ENCODE measurements around the gene ABCB1.
"Not testable (repeated sequence)": the region's sequence is repeated elsewhere in the genome, so short reads cannot be mapped to it uniquely, and the experiment has no call there.

The ABCB1 gene

GRCh38 chr7:87475359-87476178 is 125.1 kb downstream of the ABCB1 start, which contains the start of gene ABCB4:
Gene ABCB4 (minus strand): TSS chr7:87475680. CDS start chr7:87475465, 215 bp downstream.
- peak within 1 kb of the TSS; percentile 42 for H3K4me3 ChIP-seq (ENCODE audit: low read depth, low read length)
- DNase-seq (ENCODE audit: low read depth, low spot score): peak; percentile 4
- TF ChIP-seq CTCF (IDR thresholded peaks at IDR 0.05; ENCODE audit: low read depth, low read length): no peak
- in situ Hi-C loops (cut with HindIII; ENCODE audit: low sequenced_read_pairs): no loop called here

DNA sequence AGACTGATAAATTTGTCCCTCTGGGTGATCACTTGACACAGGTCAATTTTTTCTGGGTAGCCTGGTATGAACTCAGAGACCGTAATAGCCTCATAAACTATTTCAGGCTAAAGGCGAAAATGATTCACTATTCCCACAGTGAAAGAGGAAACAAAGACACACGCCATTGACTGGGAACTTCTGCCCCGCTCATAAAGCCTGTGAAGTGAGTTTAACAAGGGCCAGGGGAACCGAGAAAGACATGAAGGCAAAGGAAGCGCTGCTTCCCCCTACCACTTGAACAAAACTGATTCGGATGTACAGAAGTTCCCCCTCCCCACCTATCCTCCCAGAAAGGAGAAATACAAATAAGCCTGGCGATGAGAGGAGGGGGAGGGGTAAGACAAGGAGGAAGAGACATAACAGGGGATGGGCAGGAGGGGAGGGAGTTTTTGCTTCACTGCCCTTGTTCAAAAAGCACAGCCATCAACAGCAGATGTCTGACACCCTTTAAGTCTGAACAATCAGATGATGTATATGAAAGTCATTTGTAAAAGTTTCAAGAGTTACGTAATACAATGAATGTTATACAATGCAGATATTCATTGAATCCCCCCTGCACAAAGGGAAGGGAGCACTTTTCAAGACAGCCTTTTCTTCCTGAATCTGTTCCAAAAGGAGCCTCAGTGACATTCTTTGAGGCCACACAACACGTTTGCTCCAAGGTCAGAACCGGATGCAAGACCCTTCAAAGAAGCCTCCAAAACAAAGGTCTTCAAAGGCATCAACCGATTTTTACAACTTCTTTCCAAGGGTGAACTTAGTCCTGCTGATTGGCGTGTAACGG is 125.9 kb downstream of the ABCB1 start:
- no peak for TF ChIP-seq CTCF (IDR thresholded peaks at IDR 0.05; ENCODE audit: low read depth, low read length)
- H3K4me3 ChIP-seq (ENCODE audit: low read depth, low read length): peak overlapping the region; percentile 42
- in situ Hi-C loops (cut with HindIII; ENCODE audit: low sequenced_read_pairs): no loop called here
- peak; percentile 50 for DNase-seq (ENCODE audit: low read depth, low spot score)

GRCh38 chr7:87473986-87474385 is 126.7 kb downstream of the ABCB1 start:
- no peak for TF ChIP-seq CTCF (IDR thresholded peaks at IDR 0.05; ENCODE audit: low read depth, low read length)
- in situ Hi-C loops (cut with HindIII; ENCODE audit: low sequenced_read_pairs): no loop called here
- DNase-seq (ENCODE audit: low read depth, low spot score): peak; percentile 7
- H3K4me3 ChIP-seq (ENCODE audit: low read depth, low read length): no peak overlapping the region

DNA sequence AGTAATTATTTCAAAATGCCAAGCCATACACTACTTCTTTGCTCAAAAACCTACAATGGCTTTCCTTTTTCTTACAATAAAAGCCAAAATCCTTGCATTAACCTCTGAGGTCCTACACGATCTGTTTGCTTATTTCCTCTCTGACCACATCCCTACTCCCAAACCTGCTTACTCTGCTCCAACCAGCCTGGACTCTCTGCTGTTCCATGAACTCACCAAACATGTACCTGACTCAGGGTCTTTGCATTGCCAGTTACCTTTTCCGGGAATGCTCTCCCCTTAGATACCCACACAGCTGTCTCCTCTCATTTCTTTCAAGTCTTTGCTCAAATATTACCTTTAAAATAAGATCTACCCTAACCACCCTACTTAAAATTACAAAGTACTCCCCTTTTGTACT is 127.5 kb downstream of the ABCB1 start:
- DNase-seq (ENCODE audit: low read depth, low spot score): no peak
- in situ Hi-C loops (cut with HindIII; ENCODE audit: low sequenced_read_pairs): no loop called here
- TF ChIP-seq CTCF (IDR thresholded peaks at IDR 0.05; ENCODE audit: low read depth, low read length): no peak
- no peak overlapping the region for H3K4me3 ChIP-seq (ENCODE audit: low read depth, low read length)

DNA sequence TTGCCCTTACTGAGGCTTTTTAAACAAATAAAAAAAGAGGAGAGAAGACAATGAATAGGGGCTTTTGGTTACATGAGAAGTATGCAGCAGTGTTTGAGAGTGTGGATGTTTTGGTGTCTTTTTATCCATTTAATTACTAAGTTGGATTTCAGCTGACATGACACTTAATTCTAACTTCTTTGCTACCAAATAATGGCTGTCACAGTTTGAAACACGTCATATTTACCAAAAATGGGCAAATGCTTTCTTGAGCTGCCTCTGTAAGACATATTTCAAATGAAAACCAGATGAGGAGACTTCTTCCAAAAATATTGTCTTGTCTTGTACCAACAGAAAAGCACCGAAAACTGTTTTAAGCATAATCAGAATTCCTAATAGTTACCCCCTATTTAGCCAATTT is 129.2 kb downstream of the ABCB1 start:
- H3K4me3 ChIP-seq (ENCODE audit: low read depth, low read length): no peak overlapping the region
- DNase-seq (ENCODE audit: low read depth, low spot score): no peak
- TF ChIP-seq CTCF (IDR thresholded peaks at IDR 0.05; ENCODE audit: low read depth, low read length): no peak
- in situ Hi-C loops (cut with HindIII; ENCODE audit: low sequenced_read_pairs): no loop called here

- in situ Hi-C loops (cut with HindIII; ENCODE audit: low sequenced_read_pairs); H3K4me3 ChIP-seq (ENCODE audit: low read depth, low read length); DNase-seq (ENCODE audit: low read depth, low spot score): not testable (repeated sequence)
Measured at GRCh38 chr7:87469204-87469603, 131.5 kb downstream of the ABCB1 start.

DNA sequence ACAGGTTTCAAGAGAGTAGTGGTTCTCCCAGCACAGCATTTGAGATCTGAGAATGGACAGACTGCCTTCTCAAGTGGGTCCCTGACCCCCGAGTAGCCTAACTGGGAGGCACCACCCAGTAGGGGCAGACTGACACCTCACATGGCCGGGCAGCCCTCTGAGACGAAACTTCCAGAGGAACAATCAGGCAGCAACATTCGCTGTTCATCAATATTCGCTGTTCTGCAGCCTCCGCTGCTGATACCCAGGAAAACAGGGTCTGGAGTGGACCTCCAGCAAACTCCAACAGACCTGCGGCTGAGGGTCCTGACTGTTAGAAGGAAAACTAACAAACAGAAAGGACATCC is 135.2 kb downstream of the ABCB1 start:
- H3K4me3 ChIP-seq (ENCODE audit: low read depth, low read length); in situ Hi-C loops (cut with HindIII; ENCODE audit: low sequenced_read_pairs); DNase-seq (ENCODE audit: low read depth, low spot score): not testable (repeated sequence)

- DNase-seq (ENCODE audit: low read depth, low spot score); in situ Hi-C loops (cut with HindIII; ENCODE audit: low sequenced_read_pairs); H3K4me3 ChIP-seq (ENCODE audit: low read depth, low read length): not testable (repeated sequence)
Measured at GRCh38 chr7:87464830-87465533, 135.7 kb downstream of the ABCB1 start.

Data from astrocyte of the spinal cord (primary cell).